Thymus (tissue), 11 donors: Measurements from ENCODE around the gene DTX3L. TPM values are rescaled to one million over a fixed set of nuclear protein-coding genes. Genes with fewer than 3 reads are reported as not detected.

Experiments
- DNase-seq, 9 donors: peaks; one replicate each; pipeline ENCODE4 v3.0.0-alpha.2; 2013; ENCODE audit warnings: low spot score in 9 of 9, low read depth in 6 of 9, missing footprints in 1 of 9
- H3K27ac ChIP-seq, 2 donors: one replicate each; pipeline ENCODE4 v1.5.1; 2013; ENCODE audit warnings: control low read depth in 1 of 2, low read depth in 1 of 2, low read length in 1 of 2, mild to moderate bottlenecking in 1 of 2, moderate library complexity in 1 of 2
- H3K27me3 ChIP-seq, 2 donors: one replicate each; pipeline ENCODE4 v1.5.1; 2013; ENCODE audit warnings: low read length in 1 of 2; ENCODE audit not compliant: control insufficient read depth in 2 of 2, insufficient read depth in 1 of 2
- H3K36me3 ChIP-seq, 2 donors: one replicate each; pipeline ENCODE4 v1.5.1; 2013; ENCODE audit warnings: low read length in 1 of 2, mild to moderate bottlenecking in 1 of 2, moderate library complexity in 1 of 2; ENCODE audit not compliant: control insufficient read depth in 2 of 2, insufficient read depth in 2 of 2
- H3K4me1 ChIP-seq, 2 donors: one replicate each; pipeline ENCODE4 v1.5.1; 2013; ENCODE audit warnings: low read length in 2 of 2; ENCODE audit not compliant: control insufficient read depth in 2 of 2, insufficient read depth in 2 of 2
- H3K4me3 ChIP-seq, 2 donors: one replicate each; pipeline ENCODE4 v1.5.1; 2013; ENCODE audit warnings: low read length in 2 of 2, control low read depth in 1 of 2, mild to moderate bottlenecking in 1 of 2
- H3K9me3 ChIP-seq, 2 donors: one replicate each; pipeline ENCODE4 v1.5.1; 2013; ENCODE audit warnings: low read length in 1 of 2, mild to moderate bottlenecking in 1 of 2; ENCODE audit not compliant: control insufficient read depth in 2 of 2, insufficient read depth in 1 of 2
- WGBS: extraction: QIAGEN DNeasy Blood & Tissue Kit; methylation state at CpG from one replicate; pipeline ENCODE4 v1.1.7; 2013; 5-methylcytosine and 5-hydroxymethylcytosine counted together
- polyA plus RNA-seq: library from polyadenylated mRNA; stranded (reverse); fragments of 200-250 nt; gene quantifications from one replicate; pipeline ENCODE4 v1.2.3, GENCODE V29; 2013
- total RNA-seq: library from RNA; stranded (reverse); fragments of 120-200 nt; gene quantifications from one replicate; pipeline ENCODE4 v1.2.4, GENCODE V29; 2013
- donor health status: healthy.

DTX3L gene
- total and polyA plus RNA-seq, 2 donors: 19.6 to 23.0 TPM

DNA sequence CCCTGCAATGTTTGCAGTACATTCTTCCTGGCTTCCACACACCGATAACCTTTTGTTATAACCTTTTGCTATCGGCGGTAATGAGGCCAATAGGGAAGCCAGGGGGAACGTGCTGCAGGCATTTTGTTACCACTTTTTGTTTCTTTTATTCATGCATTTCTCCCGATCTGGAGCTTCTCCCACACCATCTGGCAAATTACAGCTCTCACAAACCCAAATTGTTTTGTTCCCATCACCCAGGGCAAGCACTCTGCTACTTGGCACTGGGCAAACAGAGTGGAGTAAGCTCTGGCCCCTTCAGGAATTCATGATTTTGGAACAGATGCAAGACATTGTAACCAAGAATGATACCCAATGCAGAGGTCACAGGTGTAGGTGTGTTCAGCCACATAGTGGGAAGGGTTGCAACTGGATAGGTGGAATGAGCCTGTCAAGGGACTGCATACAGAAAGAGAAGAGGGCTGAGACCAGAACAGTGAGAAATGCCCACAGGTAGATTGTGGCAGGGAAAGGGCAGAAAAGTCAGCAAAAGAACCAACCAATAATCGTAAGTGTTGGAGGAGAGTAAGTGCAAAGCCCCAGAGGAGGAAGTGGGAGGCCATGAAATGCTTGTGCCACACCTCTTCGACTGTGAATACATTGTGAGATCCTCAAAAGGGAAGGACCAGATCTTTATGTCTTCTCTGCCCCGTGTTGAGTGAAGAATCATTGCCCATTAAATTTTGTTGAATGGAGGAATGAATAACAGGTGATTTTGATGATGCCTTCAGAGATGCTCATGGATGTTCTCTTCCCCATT lies 59.1 kb downstream of the DTX3L start:
- Histone ChIP-seq H3K27me3 (no peaks in the 10 kb centered on the region), H3K9me3 (no peaks in the 10 kb centered on the region), H3K4me3 (no peak overlapping the region), H3K4me1 (no peaks in the 10 kb centered on the region), H3K36me3 (peaks cover 4 to 5% of the 10 kb centered on the region in 2 donors), H3K27ac (no peak overlapping the region)
- WGBS: 96% methylated on average over 8 of the region's 8 CpGs
- no peak for DNase-seq

Other genes with a start within 250 kb of the DTX3L start
- 48.2 TPM for gene CSTA, start 239.1 kb upstream of the DTX3L start, total RNA-seq
- 292 TPM for gene CSTA, start 239.1 kb upstream of the DTX3L start, polyA plus RNA-seq
- gene MIX23, start 181.1 kb upstream of the DTX3L start, total RNA-seq: 40.1 TPM
- gene MIX23, start 181.1 kb upstream of the DTX3L start, polyA plus RNA-seq: 33.8 TPM
- gene FAM162A, start 180.2 kb upstream of the DTX3L start, total RNA-seq: 45.0 TPM
- gene FAM162A, start 180.2 kb upstream of the DTX3L start, polyA plus RNA-seq: 69.5 TPM
- gene WDR5B, start 148.3 kb upstream of the DTX3L start, total RNA-seq: 9.2 TPM
- 10.0 TPM for gene WDR5B, start 148.3 kb upstream of the DTX3L start, polyA plus RNA-seq
- gene KPNA1, start 49.4 kb upstream of the DTX3L start, total RNA-seq: 14.2 TPM
- gene KPNA1, start 49.4 kb upstream of the DTX3L start, polyA plus RNA-seq: 19.8 TPM
- gene PARP9, start within 50 bp of the DTX3L start, total RNA-seq: 48.8 TPM
- 56.9 TPM for gene PARP9, start within 50 bp of the DTX3L start, polyA plus RNA-seq
- 6.8 TPM for gene PARP15, start 13.3 kb downstream of the DTX3L start, total RNA-seq
- 15.7 TPM for gene PARP15, start 13.3 kb downstream of the DTX3L start, polyA plus RNA-seq
- gene PARP14, start 116.5 kb downstream of the DTX3L start, total RNA-seq: 57.7 TPM
- gene PARP14, start 116.5 kb downstream of the DTX3L start, polyA plus RNA-seq: 18.9 TPM
- 13.0 TPM for gene HSPBAP1, start 229.5 kb downstream of the DTX3L start, total RNA-seq
- gene HSPBAP1, start 229.5 kb downstream of the DTX3L start, polyA plus RNA-seq: 37.7 TPM
- 3.3 TPM for gene SLC49A4, start 230.7 kb downstream of the DTX3L start, total RNA-seq
- 5.9 TPM for gene SLC49A4, start 230.7 kb downstream of the DTX3L start, polyA plus RNA-seq